ENCODE measurements around the gene CACNA2D3. TPM values are rescaled to one million over a fixed set of nuclear protein-coding genes. Genes with fewer than 3 reads are reported as not detected.

CACNA2D3 gene
- total RNA-seq, 6 experiments from 2014 or later, result 0.14 to 0.23 (median 0.19) TPM; not detected in 2

GRCh38 chr3:54962200-54962599 lies 839.8 kb downstream of the CACNA2D3 start:
- peaks cover 69% of the 10 kb centered on the region for H3K4me1 Mint-ChIP-seq (ENCODE audit: low read depth)
- H3K9me3 Mint-ChIP-seq, result no peaks in the 10 kb centered on the region
- no peaks in the 10 kb centered on the region for H3K36me3 Mint-ChIP-seq (ENCODE audit: low read depth)
- no peak overlapping the region for H3K27ac Mint-ChIP-seq
- DNase-seq, result no peak
- H3K27me3 Mint-ChIP-seq (ENCODE audit: insufficient read depth), result peaks cover 2% of the 10 kb centered on the region; the same call in 1 of the 2 replicates
- no peak for TF ChIP-seq CTCF (IDR thresholded peaks at IDR 0.05)
- no peak overlapping the region for H3K4me3 Mint-ChIP-seq

- H3K27ac Mint-ChIP-seq, result no peak overlapping the region
- TF ChIP-seq CTCF (IDR thresholded peaks at IDR 0.05), result no peak
- H3K27me3 Mint-ChIP-seq (ENCODE audit: insufficient read depth), result no peaks in the 10 kb centered on the region
- H3K36me3 Mint-ChIP-seq (ENCODE audit: low read depth), result no peaks in the 10 kb centered on the region
- H3K4me1 Mint-ChIP-seq (ENCODE audit: low read depth), result peaks cover 77% of the 10 kb centered on the region
- H3K4me3 Mint-ChIP-seq, result no peak overlapping the region
- H3K9me3 Mint-ChIP-seq, result no peaks in the 10 kb centered on the region
- no peak for DNase-seq
Observed at GRCh38 chr3:54963641-54964040, 841.3 kb downstream of the CACNA2D3 start.

- no peaks in the 10 kb centered on the region for H3K27me3 Mint-ChIP-seq (ENCODE audit: insufficient read depth)
- no peak overlapping the region for H3K27ac Mint-ChIP-seq
- TF ChIP-seq CTCF (IDR thresholded peaks at IDR 0.05), result no peak
- H3K4me3 Mint-ChIP-seq, result no peak overlapping the region
- no peaks in the 10 kb centered on the region for H3K36me3 Mint-ChIP-seq (ENCODE audit: low read depth)
- DNase-seq, result no peak
- peaks cover 81% of the 10 kb centered on the region for H3K4me1 Mint-ChIP-seq (ENCODE audit: low read depth)
- no peaks in the 10 kb centered on the region for H3K9me3 Mint-ChIP-seq
Observed at GRCh38 chr3:54964081-54964480, 841.7 kb downstream of the CACNA2D3 start.

- peak overlapping the region; percentile 75 for H3K27ac Mint-ChIP-seq
- peak; percentile 83 for DNase-seq
- no peaks in the 10 kb centered on the region for H3K9me3 Mint-ChIP-seq
- H3K4me1 Mint-ChIP-seq (ENCODE audit: low read depth), result peaks cover 84% of the 10 kb centered on the region
- H3K36me3 Mint-ChIP-seq (ENCODE audit: low read depth), result no peaks in the 10 kb centered on the region
- H3K4me3 Mint-ChIP-seq, result peak overlapping the region; percentile 41
- no peak for TF ChIP-seq CTCF (IDR thresholded peaks at IDR 0.05)
- H3K27me3 Mint-ChIP-seq (ENCODE audit: insufficient read depth), result no peaks in the 10 kb centered on the region
Observed at GRCh38 chr3:54965746-54966145, 843.4 kb downstream of the CACNA2D3 start.

- H3K36me3 Mint-ChIP-seq (ENCODE audit: low read depth), result no peaks in the 10 kb centered on the region
- no peaks in the 10 kb centered on the region for H3K27me3 Mint-ChIP-seq (ENCODE audit: insufficient read depth)
- DNase-seq, result no peak
- TF ChIP-seq CTCF (IDR thresholded peaks at IDR 0.05), result no peak
- H3K9me3 Mint-ChIP-seq, result no peaks in the 10 kb centered on the region
- no peak overlapping the region for H3K4me3 Mint-ChIP-seq
- no peak overlapping the region for H3K27ac Mint-ChIP-seq
- peaks cover 82% of the 10 kb centered on the region for H3K4me1 Mint-ChIP-seq (ENCODE audit: low read depth)
Observed at GRCh38 chr3:54966979-54967378, 844.6 kb downstream of the CACNA2D3 start.

- no peaks in the 10 kb centered on the region for H3K36me3 Mint-ChIP-seq (ENCODE audit: low read depth)
- peak overlapping the region; percentile 72 for H3K27ac Mint-ChIP-seq
- peak overlapping the region; percentile 41; the same call in 1 of the 2 replicates for H3K4me3 Mint-ChIP-seq
- peaks cover 76% of the 10 kb centered on the region for H3K4me1 Mint-ChIP-seq (ENCODE audit: low read depth)
- peak; percentile 68 for DNase-seq
- no peaks in the 10 kb centered on the region for H3K9me3 Mint-ChIP-seq
- no peaks in the 10 kb centered on the region for H3K27me3 Mint-ChIP-seq (ENCODE audit: insufficient read depth)
- TF ChIP-seq CTCF (IDR thresholded peaks at IDR 0.05), result no peak
Observed at GRCh38 chr3:54967731-54968161, 845.4 kb downstream of the CACNA2D3 start.
